HG03469 (cell line): Measurements from ENCODE around the gene COL27A1.

Experiments used
- ATAC-seq: cut with Tn5 transposase; IDR thresholded peaks from one replicate; pipeline ENCODE4 v1.9.1; 2021; ENCODE audit warnings: mild to moderate bottlenecking, moderate library complexity, moderate number of reproducible peaks; ENCODE audit not compliant: unreplicated experiment

COL27A1 gene

DNA sequence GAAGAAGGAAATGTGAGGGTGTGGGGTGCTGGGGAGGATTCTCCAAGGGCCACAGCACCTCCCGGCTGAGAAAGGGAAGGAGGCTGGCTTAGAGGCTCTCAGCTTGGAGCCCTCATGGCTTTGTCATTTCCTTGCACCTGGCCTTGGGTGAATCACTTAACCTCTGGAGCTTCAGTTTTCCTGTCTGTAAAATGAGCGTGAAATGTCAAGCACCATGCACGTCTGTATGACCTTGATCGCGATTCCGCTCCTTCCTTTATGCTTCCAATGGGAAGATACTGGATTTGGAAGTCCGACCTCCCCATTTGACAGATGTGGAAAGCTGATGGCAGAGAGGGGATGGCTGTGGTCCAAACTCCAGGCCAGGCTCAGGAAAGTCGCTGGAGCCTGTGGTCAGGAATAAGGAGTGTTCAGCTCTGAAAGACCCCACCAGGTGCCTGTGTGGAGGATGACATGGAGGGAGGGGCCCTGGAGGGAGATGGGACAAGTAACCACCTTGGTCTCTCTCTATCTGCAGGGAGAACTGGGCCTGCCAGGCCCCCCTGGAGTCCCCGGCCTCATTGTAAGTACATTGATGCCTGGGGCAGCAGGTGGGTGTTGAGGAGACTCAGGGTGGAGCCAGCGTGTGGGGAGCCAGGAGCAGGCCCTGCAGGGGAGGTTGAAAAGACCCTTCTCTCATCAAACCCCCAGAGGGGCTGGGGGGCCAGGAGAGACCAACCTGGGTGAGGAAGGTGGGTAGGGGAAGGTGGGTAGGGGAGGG lies 66.5 kb downstream of the COL27A1 start:
- no peak for ATAC-seq

DNA sequence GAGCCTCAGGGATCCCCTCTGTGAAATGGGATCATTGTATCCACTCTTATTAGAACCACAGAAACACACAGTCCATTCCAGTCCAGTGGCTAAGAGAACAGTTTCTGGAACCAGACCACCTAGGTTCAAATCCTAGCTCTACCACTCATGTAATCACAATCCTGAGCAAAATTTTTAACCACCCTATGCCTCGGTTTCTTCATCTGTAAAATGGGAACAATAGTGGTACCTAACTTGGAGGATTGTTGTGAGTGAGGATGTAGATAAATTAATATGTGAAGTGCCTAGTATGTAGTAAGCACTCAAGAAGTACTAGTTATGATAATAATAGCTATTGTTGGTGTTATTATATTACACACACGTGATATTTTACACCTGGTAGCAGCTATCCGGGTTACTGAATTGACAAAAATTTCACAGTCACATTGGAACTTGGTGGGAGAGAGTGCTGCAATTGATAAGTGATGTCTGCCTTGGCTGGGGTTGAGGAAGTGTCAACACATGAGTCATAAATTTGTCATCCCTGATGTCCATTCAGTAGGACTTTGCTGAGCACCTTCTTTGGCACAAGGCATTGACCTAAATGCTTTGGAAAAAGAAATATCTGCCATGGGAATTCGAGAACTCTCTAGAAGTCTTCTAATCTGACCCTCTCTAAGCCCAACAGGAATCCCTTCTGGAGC lies 68.4 kb downstream of the COL27A1 start:
- no peak for ATAC-seq

DNA sequence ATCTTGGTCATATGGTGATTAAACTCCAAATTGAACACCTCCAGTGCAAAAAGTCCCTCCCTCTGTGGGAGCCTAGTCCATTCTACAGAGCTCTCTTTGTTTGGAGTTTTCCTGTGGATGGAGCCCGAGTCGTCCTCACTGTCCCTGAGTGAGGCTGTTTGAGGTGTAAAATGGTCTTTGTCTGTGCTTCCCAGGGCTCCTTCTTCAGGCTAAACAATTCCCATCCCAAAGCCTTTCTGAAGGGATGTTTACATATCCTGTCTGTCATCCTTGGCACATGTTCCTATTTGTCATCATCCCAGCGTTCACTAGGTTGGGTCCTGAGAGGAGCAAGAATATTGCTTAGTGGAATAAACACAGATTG lies 68.9 kb downstream of the COL27A1 start:
- ATAC-seq, result no peak

DNA sequence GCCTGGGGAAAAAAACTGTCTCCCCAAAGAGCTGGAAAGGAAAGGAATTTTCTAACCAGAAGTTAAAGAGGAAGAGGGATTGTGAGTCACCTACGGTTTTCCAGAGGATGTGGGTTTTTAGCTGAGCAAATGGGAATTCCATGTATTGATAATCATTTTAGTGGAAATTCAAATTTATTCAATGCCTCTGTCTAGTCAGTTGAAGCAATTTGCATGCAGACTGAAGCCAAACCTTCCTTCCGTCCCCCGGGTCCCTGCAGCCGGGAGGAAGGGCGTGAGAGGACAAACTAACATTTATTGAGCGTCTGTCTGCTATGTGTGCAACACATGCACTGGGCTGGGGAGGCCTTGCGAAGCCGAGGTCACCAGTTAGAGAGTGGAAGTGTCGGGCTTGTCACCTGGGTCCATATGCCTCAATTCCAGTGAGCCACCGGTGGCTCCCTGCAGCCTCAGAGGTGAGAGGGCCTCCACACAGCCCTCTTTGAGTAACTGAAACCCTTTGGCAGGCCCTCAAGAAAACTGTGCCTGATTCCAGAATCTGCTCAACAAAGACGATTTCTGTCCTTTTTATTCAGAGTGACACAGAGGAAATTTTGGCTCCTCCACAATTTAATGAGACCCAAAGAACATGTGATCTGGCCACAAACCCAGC lies 70.3 kb downstream of the COL27A1 start:
- ATAC-seq, result no peak

GRCh38 chr9:114226246-114227055 lies 71.1 kb downstream of the COL27A1 start:
- ATAC-seq, result no peak

- no peak for ATAC-seq
Measured at GRCh38 chr9:114227288-114228015, 72.1 kb downstream of the COL27A1 start.

DNA sequence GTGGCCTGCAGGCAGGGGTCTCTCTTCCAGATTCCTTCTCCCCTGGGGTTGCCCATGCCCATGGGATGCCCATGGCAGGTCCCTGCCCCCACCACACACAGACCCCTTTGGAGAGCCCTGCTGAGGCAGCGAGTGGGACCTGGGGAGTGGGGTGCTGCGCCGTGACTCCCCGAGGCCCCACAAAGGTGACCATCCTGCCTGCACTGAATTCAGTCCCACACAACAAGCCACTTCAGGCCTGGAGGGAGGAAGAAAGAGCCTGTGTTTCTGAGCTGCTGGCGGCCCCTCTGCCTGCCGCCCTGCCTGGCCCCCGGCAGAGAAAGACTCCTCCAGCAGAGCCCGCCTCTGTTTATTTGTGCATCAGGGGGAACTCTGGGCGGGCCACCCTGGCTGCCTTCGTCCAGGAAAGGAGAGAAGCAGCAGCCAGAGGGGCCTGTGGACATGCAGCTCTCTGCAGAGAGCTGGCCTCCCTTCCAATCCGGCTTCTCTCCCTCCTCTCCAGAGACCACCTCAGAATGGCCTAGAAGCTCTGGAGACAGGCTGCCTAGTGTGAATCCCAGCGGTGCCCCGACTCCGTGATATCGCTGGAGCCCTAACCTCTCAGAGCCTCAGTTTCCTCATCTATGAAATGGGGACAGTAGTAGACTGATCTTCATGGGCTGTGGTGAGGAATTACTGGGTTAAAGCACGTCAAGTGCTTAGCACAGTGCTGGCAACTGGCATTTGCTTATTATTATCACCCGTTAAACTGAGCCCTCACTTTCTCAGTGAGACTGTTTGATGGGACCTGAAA lies 72.9 kb downstream of the COL27A1 start:
- ATAC-seq, result no peak

GRCh38 chr9:114229295-114229694 lies 74.0 kb downstream of the COL27A1 start:
- no peak for ATAC-seq

- no peak for ATAC-seq
Measured at GRCh38 chr9:114230068-114230467, 74.7 kb downstream of the COL27A1 start.

DNA sequence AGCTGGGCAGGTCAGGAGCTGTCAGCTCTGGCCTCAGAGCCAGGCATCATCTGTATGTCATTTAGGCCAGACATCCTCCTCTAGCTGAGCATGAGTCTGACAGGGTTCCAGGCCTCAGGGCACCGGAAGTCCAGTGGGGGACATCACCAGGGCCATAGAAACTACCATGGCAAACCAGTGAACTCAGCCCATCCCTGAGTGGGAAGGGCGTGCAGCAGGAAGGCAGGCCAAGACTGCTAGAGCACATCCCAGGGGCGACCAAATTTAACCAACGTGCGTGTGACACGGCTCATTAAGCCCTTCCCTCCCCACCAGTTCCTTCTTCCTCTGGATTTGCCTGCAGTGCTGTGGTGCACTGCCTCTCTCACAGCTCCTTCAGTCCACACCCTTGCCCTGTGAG lies 75.9 kb downstream of the COL27A1 start:
- no peak for ATAC-seq

GRCh38 chr9:114231719-114232449 lies 76.5 kb downstream of the COL27A1 start:
- no peak for ATAC-seq

DNA sequence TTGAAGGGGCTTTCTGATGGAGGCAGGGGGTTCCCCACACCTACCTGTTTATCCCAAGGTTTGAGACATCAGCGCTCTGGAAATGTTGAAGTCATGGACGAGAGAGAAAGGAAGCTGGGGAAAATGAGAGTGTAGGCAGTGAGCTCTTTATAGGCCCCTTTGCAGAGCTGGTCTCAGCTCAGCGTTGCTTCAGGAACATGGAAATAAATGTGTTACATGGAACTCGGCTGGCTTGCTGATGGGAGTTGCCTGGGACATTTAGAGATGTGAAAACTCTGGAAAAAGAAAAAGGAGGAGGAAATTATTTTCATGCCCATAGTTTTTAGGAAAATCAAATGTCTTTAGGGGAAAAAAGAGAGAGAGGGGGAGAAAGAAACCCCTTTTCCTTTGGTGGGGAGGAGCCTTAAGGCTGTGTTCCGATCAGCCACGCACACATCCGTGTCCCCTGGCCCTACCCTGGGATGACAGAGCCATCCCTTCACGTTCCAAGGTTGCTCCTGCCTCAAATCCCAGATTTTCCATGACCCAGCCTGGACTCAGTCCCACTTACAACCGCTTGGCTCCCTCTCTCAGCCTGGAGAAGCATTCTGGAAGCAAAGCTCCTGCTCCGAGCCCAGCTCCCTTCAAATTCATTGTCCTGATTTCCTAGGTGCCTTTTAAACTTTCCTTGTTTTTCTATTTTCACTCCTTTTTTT lies 78.3 kb downstream of the COL27A1 start:
- no peak for ATAC-seq

DNA sequence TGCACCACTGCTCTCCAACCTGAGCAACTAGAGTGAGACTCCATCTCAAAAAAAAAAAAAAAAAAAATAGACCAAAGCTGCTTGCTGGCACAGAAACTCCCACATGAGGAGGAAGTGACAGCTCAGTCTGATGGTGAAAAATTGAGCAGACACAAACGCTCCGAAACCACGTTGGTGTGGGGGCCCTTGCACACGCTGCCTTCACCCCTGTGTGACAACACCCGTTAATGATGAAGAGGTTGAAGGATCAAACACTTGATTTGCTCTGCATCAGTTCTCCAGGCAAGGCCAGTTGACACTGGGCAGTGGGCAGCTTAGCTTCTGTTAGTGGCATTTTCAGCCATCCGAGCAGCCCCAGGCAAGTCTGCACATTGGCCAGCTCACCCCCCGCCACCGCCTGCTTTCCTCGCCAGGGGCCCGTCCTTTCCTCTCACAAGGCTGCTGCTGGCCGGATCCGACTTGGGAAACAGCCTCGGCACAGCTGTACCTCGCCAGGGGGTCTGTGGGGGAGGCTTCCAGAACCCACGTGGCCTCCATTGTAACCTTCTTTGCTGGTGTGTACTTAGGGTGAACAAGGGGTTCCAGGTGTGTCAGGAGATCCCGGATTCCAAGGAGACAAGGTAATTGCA lies 79.8 kb downstream of the COL27A1 start:
- no peak for ATAC-seq

DNA sequence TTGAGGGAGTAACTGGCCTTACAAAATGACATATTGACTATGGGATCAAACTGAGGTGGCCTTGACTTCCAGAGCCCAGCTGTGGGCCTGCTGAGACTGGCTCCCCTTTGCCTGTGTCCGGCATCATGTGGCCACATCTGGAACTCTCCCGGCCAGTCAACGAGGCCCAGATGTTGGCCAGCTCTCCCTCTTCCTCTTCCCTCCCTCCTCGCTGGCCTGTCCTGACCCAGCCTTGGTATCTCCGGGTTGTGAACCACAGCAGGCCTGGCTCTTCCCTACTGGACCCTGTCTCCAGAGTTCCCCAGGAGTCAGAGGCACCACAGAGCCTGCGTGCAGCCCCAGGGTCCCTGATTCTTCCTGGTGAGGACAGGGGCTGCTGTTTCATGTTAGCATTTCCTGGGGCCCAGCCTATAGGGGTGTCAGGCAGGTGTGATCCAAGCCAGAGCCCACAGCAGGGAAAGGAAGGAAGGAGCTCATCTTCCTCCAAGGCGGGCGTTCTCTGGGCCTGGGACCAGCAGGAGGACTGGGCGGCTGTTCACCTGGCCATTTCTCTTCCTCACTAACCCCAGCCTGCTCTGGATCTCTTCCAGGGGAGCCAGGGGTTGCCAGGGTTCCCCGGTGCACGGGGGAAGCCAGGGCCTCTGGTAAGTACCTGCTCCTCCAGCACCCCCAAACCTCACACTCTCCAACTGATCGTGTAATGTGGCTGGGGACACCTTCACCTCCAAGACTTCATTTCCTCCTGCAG lies 81.2 kb downstream of the COL27A1 start:
- no peak for ATAC-seq

- no peak for ATAC-seq
Measured at GRCh38 chr9:114237247-114237646, 81.9 kb downstream of the COL27A1 start.

DNA sequence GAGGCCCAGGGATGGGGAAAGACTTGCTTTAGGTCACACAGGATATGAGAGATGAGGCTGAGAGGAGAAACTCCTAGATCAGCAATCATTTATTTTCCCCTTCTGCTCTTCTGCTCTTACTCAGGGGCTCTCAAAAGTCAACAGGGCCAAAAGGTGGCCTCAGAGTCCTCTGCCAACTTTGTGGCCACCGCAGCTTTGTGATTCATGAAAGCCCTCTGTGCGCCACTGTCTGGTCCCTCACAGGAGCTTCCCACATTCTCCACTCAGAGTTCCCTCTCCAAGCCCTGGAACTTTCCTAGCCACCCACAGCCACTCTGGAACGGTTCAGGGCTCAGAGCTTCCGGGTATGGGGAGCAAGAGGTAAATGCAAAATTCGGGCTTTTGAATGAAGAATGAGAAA lies 82.4 kb downstream of the COL27A1 start:
- no peak for ATAC-seq

GRCh38 chr9:114238472-114238871 lies 83.1 kb downstream of the COL27A1 start:
- ATAC-seq, result no peak
